ENCODE results near the gene OLFML3. TPM values are rescaled to one million over a fixed set of nuclear protein-coding genes. Genes with fewer than 3 reads are reported as not detected.

The OLFML3 gene
- total and polyA plus RNA-seq, 2 donors: 5.0 to 16.3 TPM

DNA sequence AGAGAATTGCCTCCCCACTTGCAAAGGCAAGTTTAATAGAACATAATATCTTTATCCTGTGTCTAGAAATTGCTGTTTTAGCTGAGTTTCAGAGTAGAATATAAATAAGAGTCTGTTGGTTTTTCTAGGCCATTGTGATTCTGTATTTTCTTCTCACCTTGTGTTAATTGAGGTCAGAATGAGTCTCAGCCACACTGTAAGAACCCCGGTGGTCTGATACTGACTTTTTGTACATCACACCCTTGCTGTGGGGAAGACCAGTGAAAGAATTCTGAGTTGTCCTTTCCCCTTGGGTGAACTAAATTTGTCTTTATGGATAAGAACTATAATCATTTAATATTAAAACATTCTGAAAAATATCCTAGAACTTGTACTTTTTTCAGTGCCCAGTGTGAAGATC lies 43.3 kb upstream of the OLFML3 start:
- WGBS: 38% methylated on average over 1 of the region's 1 CpG
- DNase-seq (ENCODE audit: low read depth in 6 of 9, low spot score in 9 of 9): no peak
- Histone ChIP-seq H3K9me3 (ENCODE audit: control insufficient read depth in 2 of 2, insufficient read depth in 1 of 2, low read length in 1 of 2) (no peaks in the 10 kb centered on the region), H3K4me1 (ENCODE audit: control insufficient read depth in 2 of 2, insufficient read depth in 2 of 2, low read length in 2 of 2) (peaks cover 47 to 70% of the 10 kb centered on the region in 2 donors), H3K27me3 (ENCODE audit: control insufficient read depth in 2 of 2, insufficient read depth in 1 of 2, low read length in 1 of 2) (no peaks in the 10 kb centered on the region), H3K4me3 (ENCODE audit: low read length in 2 of 2) (peak overlapping the region in 1 of 2 donors; percentile 3), H3K27ac (ENCODE audit: low read depth in 1 of 2, low read length in 1 of 2) (peak overlapping the region in 1 of 2 donors; percentile 33), H3K36me3 (ENCODE audit: control insufficient read depth in 2 of 2, insufficient read depth in 2 of 2, low read length in 1 of 2) (peaks cover 8 to 16% of the 10 kb centered on the region in 2 donors)

DNA sequence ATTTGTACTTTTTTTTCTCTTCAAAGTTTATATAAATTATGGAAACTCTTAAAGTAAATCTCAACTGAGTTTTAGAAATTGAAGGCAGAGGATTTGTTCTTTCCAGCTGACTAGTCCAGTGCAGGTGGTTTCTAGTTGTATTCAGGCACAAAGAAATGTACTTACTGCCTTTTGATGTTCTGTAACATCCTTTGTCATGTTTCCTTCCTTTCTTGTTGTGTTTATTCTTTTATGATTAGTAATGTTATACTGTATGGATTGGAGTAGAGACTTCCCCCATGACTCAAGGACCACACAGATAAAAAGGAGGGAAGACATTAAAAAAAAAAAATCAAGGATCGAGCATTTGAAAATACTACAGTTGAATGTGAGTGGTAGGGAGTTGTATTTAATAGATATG lies 42.1 kb upstream of the OLFML3 start:
- Histone ChIP-seq H3K4me3 (ENCODE audit: low read length in 2 of 2) (peak overlapping the region in 1 of 2 donors; percentile 26), H3K36me3 (ENCODE audit: control insufficient read depth in 2 of 2, insufficient read depth in 2 of 2, low read length in 1 of 2) (peaks cover 11 to 26% of the 10 kb centered on the region in 2 donors), H3K27ac (ENCODE audit: low read depth in 1 of 2, low read length in 1 of 2) (peak overlapping the region in 1 of 2 donors; percentile 33), H3K27me3 (ENCODE audit: control insufficient read depth in 2 of 2, insufficient read depth in 1 of 2, low read length in 1 of 2) (no peaks in the 10 kb centered on the region), H3K4me1 (ENCODE audit: control insufficient read depth in 2 of 2, insufficient read depth in 2 of 2, low read length in 2 of 2) (peaks cover 52 to 76% of the 10 kb centered on the region in 2 donors), H3K9me3 (ENCODE audit: control insufficient read depth in 2 of 2, insufficient read depth in 1 of 2, low read length in 1 of 2) (no peaks in the 10 kb centered on the region)
- WGBS: 21% methylated on average over 1 of the region's 1 CpG
- DNase-seq (ENCODE audit: low read depth in 6 of 9, low spot score in 9 of 9): peak in 1 of 9 donors; percentile 57

DNA sequence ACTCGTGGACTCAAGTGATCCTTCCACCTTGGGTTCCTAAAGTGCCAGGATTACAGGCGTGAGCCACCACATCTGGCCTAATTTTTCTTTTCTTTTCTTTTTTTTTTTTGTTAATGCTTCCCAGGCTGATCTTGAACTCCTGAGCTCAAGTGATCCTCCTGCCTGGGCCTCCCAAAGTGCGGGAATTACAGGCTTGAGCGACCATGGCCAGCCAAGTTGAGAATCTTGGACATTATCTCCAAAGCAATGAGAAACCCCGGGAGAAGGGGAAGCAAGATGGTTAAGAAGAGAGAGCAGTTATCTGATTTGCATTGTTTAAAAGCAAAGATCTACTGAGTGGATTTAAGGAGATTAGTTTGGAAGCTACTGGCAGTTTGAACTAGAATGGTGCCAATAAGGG lies 41.1 kb upstream of the OLFML3 start:
- H3K36me3 ChIP-seq (ENCODE audit: control insufficient read depth in 2 of 2, insufficient read depth in 2 of 2, low read length in 1 of 2): peaks cover 11 to 29% of the 10 kb centered on the region in 2 donors
- 85% methylated on average over 5 of the region's 5 CpGs for WGBS
- peaks cover 48 to 68% of the 10 kb centered on the region in 2 donors for H3K4me1 ChIP-seq (ENCODE audit: control insufficient read depth in 2 of 2, insufficient read depth in 2 of 2, low read length in 2 of 2)
- H3K4me3 ChIP-seq (ENCODE audit: low read length in 2 of 2): no peak overlapping the region
- H3K27me3 ChIP-seq (ENCODE audit: control insufficient read depth in 2 of 2, insufficient read depth in 1 of 2, low read length in 1 of 2): no peaks in the 10 kb centered on the region
- H3K9me3 ChIP-seq (ENCODE audit: control insufficient read depth in 2 of 2, insufficient read depth in 1 of 2, low read length in 1 of 2): no peaks in the 10 kb centered on the region
- DNase-seq (ENCODE audit: low read depth in 6 of 9, low spot score in 9 of 9): no peak
- H3K27ac ChIP-seq (ENCODE audit: low read depth in 1 of 2, low read length in 1 of 2): peak overlapping the region in 1 of 2 donors; percentile 42

DNA sequence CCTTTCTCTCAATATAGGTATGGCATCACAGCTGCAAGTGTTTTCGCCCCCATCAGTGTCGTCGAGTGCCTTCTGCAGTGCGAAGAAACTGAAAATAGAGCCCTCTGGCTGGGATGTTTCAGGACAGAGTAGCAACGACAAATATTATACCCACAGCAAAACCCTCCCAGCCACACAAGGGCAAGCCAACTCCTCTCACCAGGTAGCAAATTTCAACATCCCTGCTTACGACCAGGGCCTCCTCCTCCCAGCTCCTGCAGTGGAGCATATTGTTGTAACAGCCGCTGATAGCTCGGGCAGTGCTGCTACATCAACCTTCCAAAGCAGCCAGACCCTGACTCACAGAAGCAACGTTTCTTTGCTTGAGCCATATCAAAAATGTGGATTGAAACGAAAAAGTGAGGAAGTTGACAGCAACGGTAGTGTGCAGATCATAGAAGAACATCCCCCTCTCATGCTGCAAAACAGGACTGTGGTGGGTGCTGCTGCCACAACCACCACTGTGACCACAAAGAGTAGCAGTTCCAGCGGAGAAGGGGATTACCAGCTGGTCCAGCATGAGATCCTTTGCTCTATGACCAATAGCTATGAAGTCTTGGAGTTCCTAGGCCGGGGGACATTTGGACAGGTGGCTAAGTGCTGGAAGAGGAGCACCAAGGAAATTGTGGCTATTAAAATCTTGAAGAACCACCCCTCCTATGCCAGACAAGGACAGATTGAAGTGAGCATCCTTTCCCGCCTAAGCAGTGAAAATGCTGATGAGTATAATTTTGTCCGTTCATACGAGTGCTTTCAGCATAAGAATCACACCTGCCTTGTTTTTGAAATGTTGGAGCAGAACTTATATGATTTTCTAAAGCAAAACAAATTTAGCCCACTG lies 38.7 kb upstream of the OLFML3 start:
- 8% methylated on average over 16 of the region's 16 CpGs for WGBS
- H3K4me1 ChIP-seq (ENCODE audit: control insufficient read depth in 2 of 2, insufficient read depth in 2 of 2, low read length in 2 of 2): peaks cover 39 to 60% of the 10 kb centered on the region in 2 donors
- DNase-seq (ENCODE audit: low read depth in 6 of 9, low spot score in 9 of 9): peak in 4 of 9 donors; percentile 43 to 77 (median 57)
- peak overlapping the region; percentile 82 to 96 for H3K27ac ChIP-seq (ENCODE audit: low read depth in 1 of 2, low read length in 1 of 2)
- H3K9me3 ChIP-seq (ENCODE audit: control insufficient read depth in 2 of 2, insufficient read depth in 1 of 2, low read length in 1 of 2): no peaks in the 10 kb centered on the region
- peaks cover 11 to 42% of the 10 kb centered on the region in 2 donors for H3K36me3 ChIP-seq (ENCODE audit: control insufficient read depth in 2 of 2, insufficient read depth in 2 of 2, low read length in 1 of 2)
- peak overlapping the region; percentile 37 to 38 for H3K4me3 ChIP-seq (ENCODE audit: low read length in 2 of 2)
- H3K27me3 ChIP-seq (ENCODE audit: control insufficient read depth in 2 of 2, insufficient read depth in 1 of 2, low read length in 1 of 2): no peaks in the 10 kb centered on the region

DNA sequence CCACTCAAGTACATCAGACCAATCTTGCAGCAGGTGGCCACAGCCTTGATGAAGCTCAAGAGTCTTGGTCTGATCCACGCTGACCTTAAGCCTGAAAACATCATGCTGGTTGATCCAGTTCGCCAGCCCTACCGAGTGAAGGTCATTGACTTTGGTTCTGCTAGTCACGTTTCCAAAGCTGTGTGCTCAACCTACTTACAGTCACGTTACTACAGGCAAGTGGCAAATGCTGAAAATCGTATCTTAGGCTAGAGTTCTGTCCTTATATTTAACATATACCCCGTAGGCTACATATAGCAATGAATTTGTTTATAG lies 38.1 kb upstream of the OLFML3 start:
- 77% methylated on average over 7 of the region's 7 CpGs for WGBS
- peak overlapping the region; percentile 37 to 38 for H3K4me3 ChIP-seq (ENCODE audit: low read length in 2 of 2)

DNA sequence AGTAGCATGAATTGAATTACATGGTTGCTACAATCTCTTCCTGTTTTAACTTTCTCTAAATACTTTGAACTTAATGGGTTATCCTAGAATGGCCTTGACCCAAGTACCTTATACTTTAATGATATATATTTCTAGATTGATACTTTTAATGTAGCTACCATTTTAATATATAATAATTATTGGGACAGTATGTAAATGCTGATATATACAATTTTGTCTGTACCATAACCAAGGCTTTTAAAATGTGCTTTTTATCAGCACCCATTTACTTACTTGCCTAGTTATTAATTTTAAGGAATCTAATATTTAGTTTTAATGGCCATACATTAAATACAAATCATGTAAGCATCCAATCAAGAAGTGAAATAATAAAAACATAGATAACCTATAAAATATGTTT lies 36.7 kb upstream of the OLFML3 start:
- no peak overlapping the region for H3K4me3 ChIP-seq (ENCODE audit: low read length in 2 of 2)
- H3K27me3 ChIP-seq (ENCODE audit: control insufficient read depth in 2 of 2, insufficient read depth in 1 of 2, low read length in 1 of 2): no peaks in the 10 kb centered on the region
- DNase-seq (ENCODE audit: low read depth in 6 of 9, low spot score in 9 of 9): no peak
- H3K27ac ChIP-seq (ENCODE audit: low read depth in 1 of 2, low read length in 1 of 2): peak overlapping the region in 1 of 2 donors; percentile 38
- H3K36me3 ChIP-seq (ENCODE audit: control insufficient read depth in 2 of 2, insufficient read depth in 2 of 2, low read length in 1 of 2): peaks cover 11 to 42% of the 10 kb centered on the region in 2 donors
- peaks cover 41 to 61% of the 10 kb centered on the region in 2 donors for H3K4me1 ChIP-seq (ENCODE audit: control insufficient read depth in 2 of 2, insufficient read depth in 2 of 2, low read length in 2 of 2)
- H3K9me3 ChIP-seq (ENCODE audit: control insufficient read depth in 2 of 2, insufficient read depth in 1 of 2, low read length in 1 of 2): no peaks in the 10 kb centered on the region

More for the DNA sequence above, 38.1 kb upstream of the OLFML3 start:
- H3K27me3 ChIP-seq (ENCODE audit: control insufficient read depth in 2 of 2, insufficient read depth in 1 of 2, low read length in 1 of 2): no peaks in the 10 kb centered on the region
- peak overlapping the region; percentile 82 to 96 for H3K27ac ChIP-seq (ENCODE audit: low read depth in 1 of 2, low read length in 1 of 2)
- no peaks in the 10 kb centered on the region for H3K9me3 ChIP-seq (ENCODE audit: control insufficient read depth in 2 of 2, insufficient read depth in 1 of 2, low read length in 1 of 2)
- DNase-seq (ENCODE audit: low read depth in 6 of 9, low spot score in 9 of 9): no peak
- peaks cover 11 to 42% of the 10 kb centered on the region in 2 donors for H3K36me3 ChIP-seq (ENCODE audit: control insufficient read depth in 2 of 2, insufficient read depth in 2 of 2, low read length in 1 of 2)
- H3K4me1 ChIP-seq (ENCODE audit: control insufficient read depth in 2 of 2, insufficient read depth in 2 of 2, low read length in 2 of 2): peaks cover 36 to 61% of the 10 kb centered on the region in 2 donors

DNA sequence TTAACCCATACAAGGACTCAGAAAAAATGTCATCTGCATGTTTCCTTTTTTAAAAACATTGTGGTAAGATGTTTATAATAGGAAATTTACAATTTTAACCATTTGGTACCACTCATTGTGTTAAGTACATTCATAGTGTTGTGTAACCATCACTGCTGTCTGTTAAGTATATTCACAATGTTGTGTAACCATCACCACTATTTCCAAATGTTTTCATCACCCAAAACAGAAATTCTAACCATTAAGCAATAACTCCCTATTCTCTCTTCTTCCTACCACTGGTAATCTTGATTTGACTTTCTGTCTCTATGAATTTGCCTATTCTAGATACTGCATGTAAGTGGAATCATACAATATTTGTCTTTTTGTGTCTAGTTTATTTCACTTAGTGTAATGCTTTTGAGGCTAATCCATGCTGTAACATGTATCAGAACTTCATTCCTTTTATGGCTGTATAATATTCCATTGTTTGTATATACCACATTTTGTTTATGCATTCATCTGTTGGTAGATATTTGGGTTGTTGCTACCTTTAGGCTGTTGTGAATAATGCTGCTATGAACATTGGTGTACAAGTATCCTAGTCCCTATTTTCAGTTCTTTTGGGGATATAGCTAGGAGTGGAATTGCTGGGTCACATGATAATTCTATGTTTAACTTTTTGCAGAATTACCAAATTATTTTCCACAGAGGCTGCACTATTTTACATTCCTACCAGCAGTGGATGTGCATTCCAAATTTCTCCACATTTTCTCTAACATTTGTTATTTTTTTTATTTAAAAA lies 36.1 kb upstream of the OLFML3 start:
- DNase-seq (ENCODE audit: low read depth in 6 of 9, low spot score in 9 of 9): no peak
- Histone ChIP-seq H3K27me3 (ENCODE audit: control insufficient read depth in 2 of 2, insufficient read depth in 1 of 2, low read length in 1 of 2) (no peaks in the 10 kb centered on the region), H3K4me3 (ENCODE audit: low read length in 2 of 2) (no peak overlapping the region), H3K9me3 (ENCODE audit: control insufficient read depth in 2 of 2, insufficient read depth in 1 of 2, low read length in 1 of 2) (no peaks in the 10 kb centered on the region), H3K4me1 (ENCODE audit: control insufficient read depth in 2 of 2, insufficient read depth in 2 of 2, low read length in 2 of 2) (peaks cover 36 to 57% of the 10 kb centered on the region in 2 donors), H3K36me3 (ENCODE audit: control insufficient read depth in 2 of 2, insufficient read depth in 2 of 2, low read length in 1 of 2) (peaks cover 11 to 39% of the 10 kb centered on the region in 2 donors), H3K27ac (ENCODE audit: low read depth in 1 of 2, low read length in 1 of 2) (no peak overlapping the region)

DNA sequence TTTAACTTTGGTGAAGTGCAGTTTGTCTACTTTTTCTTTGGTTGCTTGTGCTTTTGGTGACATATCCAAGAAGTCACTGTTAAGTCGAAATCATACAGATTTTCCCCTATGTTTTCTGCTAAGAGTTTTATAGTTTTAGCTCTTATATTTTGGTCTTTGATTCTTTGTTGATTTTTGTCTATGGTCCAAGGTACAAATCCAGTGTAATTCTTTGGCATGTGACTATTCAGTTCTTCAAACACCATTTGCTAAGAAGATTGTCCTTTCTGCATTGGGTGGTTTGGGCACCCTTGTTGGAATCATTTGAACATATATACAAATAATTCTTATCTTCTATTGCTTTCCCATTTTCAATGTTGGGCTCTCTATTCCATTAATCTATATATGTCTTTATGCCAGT lies 33.9 kb upstream of the OLFML3 start:
- no peaks in the 10 kb centered on the region for H3K27me3 ChIP-seq (ENCODE audit: control insufficient read depth in 2 of 2, insufficient read depth in 1 of 2, low read length in 1 of 2)
- no peak overlapping the region for H3K4me3 ChIP-seq (ENCODE audit: low read length in 2 of 2)
- no peaks in the 10 kb centered on the region for H3K9me3 ChIP-seq (ENCODE audit: control insufficient read depth in 2 of 2, insufficient read depth in 1 of 2, low read length in 1 of 2)
- peak overlapping the region in 1 of 2 donors; percentile 88 for H3K27ac ChIP-seq (ENCODE audit: low read depth in 1 of 2, low read length in 1 of 2)
- H3K4me1 ChIP-seq (ENCODE audit: control insufficient read depth in 2 of 2, insufficient read depth in 2 of 2, low read length in 2 of 2): peaks cover 40 to 54% of the 10 kb centered on the region in 2 donors
- H3K36me3 ChIP-seq (ENCODE audit: control insufficient read depth in 2 of 2, insufficient read depth in 2 of 2, low read length in 1 of 2): peaks cover 10 to 45% of the 10 kb centered on the region in 2 donors
- WGBS: 94% methylated on average over 1 of the region's 1 CpG
- no peak for DNase-seq (ENCODE audit: low read depth in 6 of 9, low spot score in 9 of 9)

DNA sequence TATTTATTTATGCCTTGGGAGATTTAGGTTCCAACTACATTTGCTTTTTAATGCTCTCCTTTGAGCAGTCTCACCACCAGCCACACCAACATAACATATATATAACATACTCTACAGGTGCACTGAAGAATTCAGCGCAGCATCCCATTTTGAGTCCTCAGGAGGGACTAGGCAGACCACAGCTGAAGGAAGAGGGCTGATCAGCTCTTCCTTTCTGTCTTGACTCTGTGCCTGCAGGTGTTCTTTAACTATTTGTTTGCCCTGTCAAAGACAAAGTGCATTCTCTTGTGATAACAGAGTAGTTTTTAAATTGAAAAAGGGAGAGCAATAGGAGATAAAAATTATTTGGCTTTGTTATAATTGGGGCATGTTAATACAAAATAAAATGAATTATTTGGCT lies 33.2 kb upstream of the OLFML3 start:
- 7% methylated on average over 1 of the region's 1 CpG for WGBS
- Histone ChIP-seq H3K27me3 (ENCODE audit: control insufficient read depth in 2 of 2, insufficient read depth in 1 of 2, low read length in 1 of 2) (no peaks in the 10 kb centered on the region), H3K9me3 (ENCODE audit: control insufficient read depth in 2 of 2, insufficient read depth in 1 of 2, low read length in 1 of 2) (no peaks in the 10 kb centered on the region), H3K36me3 (ENCODE audit: control insufficient read depth in 2 of 2, insufficient read depth in 2 of 2, low read length in 1 of 2) (peaks cover 2 to 39% of the 10 kb centered on the region in 2 donors), H3K27ac (ENCODE audit: low read depth in 1 of 2, low read length in 1 of 2) (peak overlapping the region; percentile 55 to 88), H3K4me3 (ENCODE audit: low read length in 2 of 2) (no peak overlapping the region), H3K4me1 (ENCODE audit: control insufficient read depth in 2 of 2, insufficient read depth in 2 of 2, low read length in 2 of 2) (peaks cover 32 to 46% of the 10 kb centered on the region in 2 donors)
- peak in 6 of 9 donors; percentile 77 to 93 (median 82) for DNase-seq (ENCODE audit: low read depth in 6 of 9, low spot score in 9 of 9)
